Gastrocnemius medialis (tissue), 4 donors: ENCODE results near the gene HSBP1L1.

ENCODE experiments used
- CTCF ChIP-seq, 5 experiments: fragments of 450-650 bp in 3 of 5; fragments of 200-600 bp in 2 of 5; sonication (generic) in 2 of 5; IDR thresholded peaks in 4 of 5; conservative IDR thresholded peaks in 1 of 5; 1 replicate in 4 of 5; 2 replicates in 1 of 5; pipeline ENCODE4 v1.5.1; 2016 to 2019; ENCODE audit warnings: antibody characterized with exemption in 5 of 5, mild to moderate bottlenecking in 3 of 5, moderate library complexity in 3 of 5
- POLR2A ChIP-seq, 2 donors: fragments of 450-650 bp; IDR thresholded peaks; one replicate each; pipeline ENCODE4 v1.6.1; 2017; ENCODE audit warnings: antibody characterized with exemption in 2 of 2, mild to moderate bottlenecking in 2 of 2, moderate library complexity in 2 of 2

GRCh38 chr18:79916546-79917168 lies 47.8 kb upstream of the HSBP1L1 start:
- TF ChIP-seq CTCF (IDR thresholded peaks at IDR 0.05 in 4 of 5, conservative IDR thresholded peaks at IDR 0.05 in 1 of 5) (no peak), POLR2A (IDR thresholded peaks at IDR 0.05) (no peak)
